GM19395 (cell line): ENCODE data around the gene BLTP3B.

Experiments
- ATAC-seq: cut with Tn5 transposase; IDR thresholded peaks from one replicate; pipeline ENCODE4 v1.9.1; 2021; ENCODE audit warnings: mild to moderate bottlenecking, moderate library complexity; ENCODE audit not compliant: unreplicated experiment

BLTP3B gene

DNA sequence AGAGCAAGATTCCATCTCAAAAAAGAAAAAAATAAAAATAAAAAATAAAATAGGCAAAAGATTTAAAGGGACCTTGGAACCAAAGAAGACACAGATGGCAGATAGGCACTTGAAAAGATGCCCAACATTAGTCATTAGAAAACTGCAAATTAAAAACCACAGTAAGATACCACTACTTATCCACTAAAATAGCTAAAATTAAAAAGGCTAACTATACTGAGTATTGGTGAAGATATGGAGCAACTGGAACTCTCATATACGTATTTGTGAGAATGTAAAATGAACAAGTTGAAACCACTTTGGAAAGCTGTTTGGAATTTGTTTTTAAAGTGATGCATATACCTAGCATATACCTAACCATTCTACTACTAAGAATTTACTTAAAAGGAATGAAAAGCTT is 22.3 kb downstream of the BLTP3B start:
- no peak for ATAC-seq

DNA sequence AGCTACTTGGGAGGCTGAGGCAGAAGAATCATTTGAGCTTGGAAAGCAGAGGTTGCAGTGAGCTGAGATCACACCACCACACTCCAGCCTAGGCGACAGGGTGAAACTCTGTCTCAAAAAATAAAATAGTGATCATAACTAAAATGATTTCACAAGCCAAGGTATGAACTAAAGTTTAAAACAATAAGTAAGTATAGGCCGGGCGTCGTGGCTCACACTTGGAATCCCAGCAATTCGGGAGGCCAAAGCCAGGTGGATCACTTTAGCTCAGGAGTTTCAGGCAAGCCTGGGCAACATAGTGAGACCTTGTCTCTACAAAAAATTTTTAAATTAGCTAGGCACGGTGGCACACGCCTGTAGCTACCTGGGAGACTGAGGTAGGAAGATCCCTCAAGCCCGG is 27.4 kb downstream of the BLTP3B start:
- ATAC-seq = no peak

DNA sequence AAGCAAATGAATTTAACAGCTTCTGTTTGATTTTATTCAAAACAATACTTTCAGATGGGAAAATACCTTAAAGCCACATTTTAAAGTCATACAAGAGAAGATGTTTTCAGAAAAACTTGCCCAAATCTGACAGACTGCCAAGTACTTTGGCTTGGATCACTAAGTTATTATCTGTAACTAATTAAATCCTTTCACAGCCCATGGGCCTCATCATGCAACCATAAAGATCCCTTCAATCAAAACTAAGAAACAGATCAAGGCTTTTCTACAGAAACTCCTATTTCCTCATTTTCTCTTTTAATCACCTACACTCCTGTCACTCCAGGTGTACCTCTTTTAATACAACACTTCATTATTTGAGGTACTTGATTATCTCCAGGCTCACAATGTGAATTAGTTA is 28.1 kb downstream of the BLTP3B start:
- ATAC-seq = no peak

DNA sequence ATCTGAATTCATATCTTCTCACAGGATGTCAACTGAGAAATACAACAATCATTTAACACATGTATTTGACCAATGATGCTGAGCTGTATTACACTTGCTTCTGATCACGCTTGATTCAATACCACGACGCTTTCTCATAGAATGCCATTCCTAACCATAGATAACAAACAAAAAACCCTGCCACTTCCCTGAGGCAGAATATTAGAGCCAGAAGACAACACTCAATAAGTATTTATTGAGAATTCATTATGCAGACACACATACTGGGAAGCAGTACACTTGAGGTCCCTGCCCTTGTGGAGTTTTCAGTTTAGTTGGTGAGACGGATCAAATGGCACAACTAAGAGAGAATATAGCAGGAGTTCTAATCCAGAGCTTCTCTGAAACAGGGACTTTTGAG is 32.4 kb downstream of the BLTP3B start:
- no peak for ATAC-seq

DNA sequence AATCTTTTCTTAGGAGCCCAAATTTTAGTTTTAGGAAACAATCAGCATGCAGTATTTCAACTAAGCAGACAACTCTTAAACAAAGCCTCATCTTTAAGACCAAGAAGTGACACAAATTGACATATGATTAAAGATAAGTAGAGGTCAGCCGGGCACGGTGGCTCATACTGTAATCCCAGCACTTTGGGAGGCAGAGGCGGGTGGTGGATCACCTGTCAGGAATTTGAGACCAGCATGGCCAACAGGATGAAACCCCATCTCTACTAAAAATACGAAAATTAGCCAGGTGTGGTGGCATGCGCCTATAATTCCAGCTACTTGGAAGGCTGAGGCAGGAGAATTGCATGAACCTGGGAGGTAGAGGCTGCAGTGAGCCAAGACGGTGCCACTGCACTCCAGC is 35.8 kb downstream of the BLTP3B start:
- ATAC-seq = no peak

DNA sequence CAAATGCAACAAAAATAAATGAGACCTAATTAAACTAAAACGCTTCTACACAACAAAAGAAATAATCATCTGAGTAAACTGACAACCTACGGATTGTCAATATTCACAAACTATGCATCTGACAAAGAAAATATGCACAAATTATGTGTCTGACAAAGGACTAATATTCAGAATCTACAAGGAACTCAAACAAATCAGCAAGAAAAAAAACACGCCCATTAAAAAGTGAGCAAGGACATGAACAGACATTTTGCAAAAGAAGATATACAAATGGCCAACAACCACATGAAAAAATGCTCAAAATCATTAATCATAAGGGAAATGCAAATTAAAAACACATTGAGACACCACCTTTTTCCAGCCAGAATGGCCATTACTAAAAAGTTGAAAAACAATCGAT is 37.0 kb downstream of the BLTP3B start:
- no peak for ATAC-seq

DNA sequence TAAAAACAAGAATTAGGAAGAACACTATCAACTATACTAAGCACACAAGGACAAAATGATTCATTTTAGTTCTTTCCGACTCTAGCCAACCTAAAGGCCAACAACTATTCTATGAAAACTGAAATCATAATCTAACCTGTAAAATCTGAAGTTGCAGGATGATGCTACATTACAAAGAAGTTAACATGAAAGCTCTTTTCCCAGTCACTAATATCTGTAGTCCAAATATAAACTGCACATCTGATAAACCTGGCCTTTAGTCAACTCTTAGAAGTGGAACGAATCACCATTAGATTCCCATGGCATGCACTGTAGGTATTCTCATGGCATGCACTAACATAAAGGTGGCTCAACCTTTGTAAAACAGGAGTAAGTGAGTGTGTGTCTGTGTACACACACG is 41.7 kb downstream of the BLTP3B start:
- no peak for ATAC-seq
